Stimulated activated CD4-positive, alpha-beta T cell treated with anti-CD3 and anti-CD28 coated beads, TNF-alpha, amount 100 ng/mL, for 1 hour (primary cell): Measurements from ENCODE around the gene EPB41L2.

ENCODE experiments used
- DNase-seq, 3 donors: peaks; one replicate each; pipeline ENCODE4 v3.0.0-alpha.2; 2020; ENCODE audit warnings: low read depth in 3 of 3, low spot score in 1 of 3

The EPB41L2 gene

GRCh38 chr6:130978660-130979396 is 84.2 kb downstream of the EPB41L2 start:
- no peak for DNase-seq

- DNase-seq: no peak
Measured at GRCh38 chr6:130978180-130978579, 84.9 kb downstream of the EPB41L2 start.

DNA sequence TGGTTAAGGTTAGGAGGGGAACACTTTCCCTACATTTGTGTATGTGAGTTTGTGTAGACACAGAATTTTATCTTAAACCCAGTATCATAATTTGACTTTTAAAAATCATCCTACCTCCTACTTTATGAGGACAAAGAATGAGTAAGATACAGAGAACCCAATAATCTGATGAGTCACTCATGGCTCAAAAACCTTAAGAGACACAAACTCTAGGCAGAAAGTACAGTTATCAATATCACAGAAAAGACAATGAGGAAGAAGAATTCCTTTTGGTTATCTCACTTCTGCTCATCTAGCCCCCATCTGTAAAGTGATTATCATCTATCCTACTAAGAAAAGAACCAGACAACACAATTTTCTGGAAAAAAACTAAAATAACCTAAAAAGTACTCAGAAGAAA is 87.7 kb downstream of the EPB41L2 start:
- DNase-seq: no peak

- DNase-seq: no peak
Measured at GRCh38 chr6:130973521-130974277, 89.3 kb downstream of the EPB41L2 start.

GRCh38 chr6:130971504-130971903 is 91.5 kb downstream of the EPB41L2 start:
- DNase-seq: no peak

GRCh38 chr6:130970839-130971410 is 92.1 kb downstream of the EPB41L2 start:
- no peak for DNase-seq

- no peak for DNase-seq
Measured at GRCh38 chr6:130969791-130970491, 93.1 kb downstream of the EPB41L2 start.

DNA sequence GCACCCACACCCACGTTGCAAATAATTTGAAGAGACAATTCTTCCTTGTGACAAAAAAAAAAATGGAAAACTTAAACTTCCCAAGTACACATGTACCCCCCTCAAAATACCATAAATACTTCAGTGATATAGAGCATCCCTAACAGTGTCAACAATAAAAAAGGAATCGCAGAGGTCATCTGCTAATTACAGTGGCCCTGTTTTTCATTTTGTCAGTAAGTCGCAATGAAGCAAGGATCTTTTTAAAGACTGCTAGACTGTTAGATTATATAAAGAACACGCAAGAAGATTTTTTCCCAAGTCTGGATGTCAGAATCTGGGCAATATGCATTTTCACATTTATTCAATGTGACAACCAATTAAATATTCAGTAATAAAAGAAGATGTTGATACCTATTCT is 93.9 kb downstream of the EPB41L2 start:
- no peak for DNase-seq

DNA sequence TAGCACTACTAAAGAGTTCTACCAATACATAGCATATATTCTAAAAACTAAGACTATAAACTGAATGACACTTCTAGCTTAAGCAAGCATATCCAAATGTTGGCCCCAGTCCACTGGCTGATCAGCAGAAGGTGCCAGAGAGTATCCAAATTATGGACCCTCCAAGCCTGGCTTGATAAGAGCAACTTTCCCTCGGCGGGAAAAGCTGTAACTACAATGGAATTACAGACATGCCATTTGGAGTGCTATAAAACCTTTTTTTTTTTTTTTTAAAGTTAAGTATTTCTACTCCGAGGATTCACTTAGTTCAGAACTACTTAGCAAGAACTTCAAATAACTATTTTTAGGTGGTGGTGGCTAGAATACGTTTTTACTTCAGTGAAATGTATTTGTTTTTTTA is 94.6 kb downstream of the EPB41L2 start:
- no peak for DNase-seq

DNA sequence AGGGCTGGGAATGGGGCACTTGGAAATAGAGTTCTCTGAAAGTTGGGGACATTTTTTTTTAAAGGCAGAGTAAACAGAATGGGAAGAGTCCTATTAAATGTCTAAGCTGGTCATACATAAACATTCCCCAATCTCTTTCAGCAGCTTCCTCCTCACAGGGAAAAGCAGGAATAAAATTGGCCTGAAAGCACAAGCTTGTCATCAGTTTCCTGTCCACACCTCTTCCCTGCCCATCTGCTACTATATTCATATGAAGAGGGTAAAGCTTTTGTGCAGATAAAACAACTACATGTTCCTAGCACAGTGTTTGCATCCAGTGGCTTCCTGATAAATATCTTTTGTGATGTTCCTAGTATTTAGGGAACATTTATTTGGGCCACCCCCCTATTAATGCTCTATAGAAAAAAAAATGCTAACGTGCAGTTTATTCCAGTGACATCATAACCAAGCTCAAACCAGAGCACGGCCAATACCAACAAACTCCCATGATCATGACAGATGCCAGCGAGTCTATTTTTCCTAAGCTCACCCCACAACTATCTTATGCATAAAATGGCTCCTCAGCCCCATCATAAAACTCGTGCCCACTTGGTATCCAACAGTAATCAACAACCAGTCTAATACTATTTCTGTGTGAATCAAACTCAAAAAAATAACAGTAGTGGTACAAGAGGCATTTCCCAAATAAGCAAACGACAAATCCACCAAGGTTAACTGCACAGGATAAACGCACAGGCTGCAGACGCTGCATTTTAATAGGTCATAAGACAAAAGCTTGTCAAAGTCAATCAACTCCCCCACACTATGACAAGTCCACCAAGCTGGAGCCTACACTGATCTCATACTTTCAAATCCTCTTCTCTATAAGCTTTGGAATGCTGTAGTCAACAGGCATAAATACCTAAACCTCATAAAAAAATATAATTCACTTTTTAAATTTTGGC is 95.3 kb downstream of the EPB41L2 start:
- DNase-seq: no peak

GRCh38 chr6:130966344-130966980 is 96.6 kb downstream of the EPB41L2 start:
- no peak for DNase-seq

- DNase-seq: no peak
Measured at GRCh38 chr6:130965656-130966055, 97.4 kb downstream of the EPB41L2 start.

DNA sequence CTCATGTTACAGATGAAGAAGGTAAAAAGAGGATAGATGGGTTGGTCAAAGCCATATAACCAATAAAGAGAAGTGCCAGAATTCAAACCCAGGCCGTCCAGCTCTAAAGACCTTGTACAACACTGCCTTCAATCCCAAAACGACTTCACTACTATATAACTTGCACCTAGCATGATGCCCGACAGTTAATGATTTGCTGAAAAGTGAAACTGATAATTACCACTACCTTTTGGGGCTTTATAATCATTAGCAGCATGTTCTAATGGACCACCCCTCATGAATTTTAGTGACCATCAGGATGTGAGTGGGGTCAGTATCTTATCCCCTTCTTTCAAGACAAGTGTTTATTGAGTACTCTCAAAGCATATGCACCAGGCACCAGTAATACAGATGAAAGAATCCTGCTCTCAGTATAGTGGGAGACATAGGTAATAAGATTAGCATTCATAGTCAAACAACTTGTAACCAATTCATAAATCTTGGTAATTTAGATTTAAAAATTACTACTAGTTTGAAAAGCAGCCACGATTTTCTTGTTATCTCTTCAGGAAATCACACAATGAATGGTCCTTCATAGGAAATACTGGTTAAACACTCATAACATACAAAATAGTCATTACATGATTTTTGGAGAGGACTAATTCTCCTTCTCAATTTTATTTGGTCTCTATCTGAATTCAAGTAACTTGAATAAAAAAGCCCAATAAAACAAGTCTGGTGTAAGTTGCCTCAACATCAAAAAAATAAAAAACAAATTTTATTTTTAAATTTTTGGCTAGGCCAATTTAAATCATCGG is 98.0 kb downstream of the EPB41L2 start:
- no peak for DNase-seq

GRCh38 chr6:130964289-130964688 is 98.8 kb downstream of the EPB41L2 start:
- no peak for DNase-seq

- no peak for DNase-seq
Measured at GRCh38 chr6:130962966-130963365, 100.1 kb downstream of the EPB41L2 start.

DNA sequence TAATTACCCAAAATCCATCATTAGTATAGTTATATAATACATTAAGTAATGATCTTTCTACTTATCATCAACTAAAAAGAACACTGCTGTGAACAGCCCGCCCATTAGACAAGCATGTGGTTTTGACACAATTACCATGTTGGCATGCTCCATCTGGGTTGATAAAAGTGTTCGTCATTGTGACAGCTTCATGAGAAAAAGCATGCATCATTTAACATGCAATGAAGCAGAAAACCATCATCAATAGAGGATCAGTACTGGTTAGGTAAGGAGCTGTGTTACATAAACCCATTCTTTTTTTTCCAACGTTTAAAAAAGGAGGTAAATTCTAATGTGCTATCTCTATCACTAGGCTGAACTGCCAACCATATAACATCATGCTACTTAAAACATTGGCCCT is 101.9 kb downstream of the EPB41L2 start:
- no peak for DNase-seq

GRCh38 chr6:130959951-130960350 is 103.1 kb downstream of the EPB41L2 start:
- no peak for DNase-seq

- no peak for DNase-seq
Measured at GRCh38 chr6:130958468-130958867, 104.6 kb downstream of the EPB41L2 start.

DNA sequence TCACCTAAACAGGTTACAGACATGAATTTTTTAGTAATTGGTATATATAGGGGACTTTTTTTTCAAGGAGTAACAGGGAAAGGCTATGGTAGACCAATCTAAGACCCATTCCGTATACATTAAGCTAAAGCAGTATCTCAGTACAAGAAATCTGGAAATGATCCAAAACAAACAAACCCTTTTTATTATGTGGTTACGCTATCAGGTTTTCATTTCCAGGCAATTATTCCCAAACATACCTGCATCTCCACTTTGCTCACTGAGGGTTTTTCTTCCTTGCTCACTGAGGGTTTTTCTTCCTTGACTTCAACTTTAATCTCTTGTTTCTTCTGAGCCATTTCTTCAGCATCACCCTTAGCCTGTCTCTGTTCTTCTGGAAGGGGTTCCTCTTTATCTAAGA is 107.3 kb downstream of the EPB41L2 start:
- no peak for DNase-seq
